ENCODE data around the gene ISCU.
"Not testable (repeated sequence)": the region's sequence is repeated elsewhere in the genome, so short reads cannot be mapped to it uniquely, and the experiment has no call there.

Gene ISCU

GRCh38 chr12:108610856-108611605 is 48.6 kb downstream of the ISCU start:
- no peak overlapping the region for H2AFZ ChIP-seq (ENCODE audit: low read depth, low read length)
- H3K9me3 ChIP-seq (ENCODE audit: low read length) = no peaks in the 10 kb centered on the region
- H3K27me3 ChIP-seq (ENCODE audit: insufficient read depth, low read length) = peaks cover 14% of the 10 kb centered on the region
- H3K4me3 ChIP-seq (ENCODE audit: low read length) = no peak overlapping the region
- no peaks in the 10 kb centered on the region for H3K36me3 ChIP-seq (ENCODE audit: insufficient read depth, low read length)
- no peaks in the 10 kb centered on the region for H3K4me1 ChIP-seq (ENCODE audit: insufficient read depth, low read length)

DNA sequence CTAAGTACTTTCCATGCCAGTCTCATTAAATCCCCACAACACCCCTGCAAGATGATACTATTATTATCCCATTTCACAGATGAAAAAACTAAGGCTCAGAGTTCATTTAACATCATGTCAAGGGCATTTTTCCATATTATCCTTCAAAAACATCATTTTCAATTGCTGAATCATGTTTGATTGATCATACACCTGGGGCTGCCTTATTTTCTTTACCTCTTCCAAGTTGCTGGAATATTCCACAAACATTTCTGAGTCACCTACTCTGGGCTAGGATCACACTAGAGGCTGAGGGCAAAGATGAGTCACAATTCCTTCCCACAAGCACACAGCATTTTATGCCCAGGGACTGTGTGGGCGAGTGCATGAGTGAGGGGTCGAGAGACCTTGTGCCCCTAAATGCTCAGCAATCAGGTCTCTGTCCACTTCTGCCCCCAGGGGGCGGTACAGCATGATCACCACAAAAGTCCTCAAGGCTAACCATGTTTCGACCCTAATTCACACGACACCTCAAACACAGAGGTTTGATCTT is 49.6 kb downstream of the ISCU start:
- Histone ChIP-seq H3K4me1 (ENCODE audit: insufficient read depth, low read length) (no peaks in the 10 kb centered on the region), H3K9me3 (ENCODE audit: low read length) (no peaks in the 10 kb centered on the region)

DNA sequence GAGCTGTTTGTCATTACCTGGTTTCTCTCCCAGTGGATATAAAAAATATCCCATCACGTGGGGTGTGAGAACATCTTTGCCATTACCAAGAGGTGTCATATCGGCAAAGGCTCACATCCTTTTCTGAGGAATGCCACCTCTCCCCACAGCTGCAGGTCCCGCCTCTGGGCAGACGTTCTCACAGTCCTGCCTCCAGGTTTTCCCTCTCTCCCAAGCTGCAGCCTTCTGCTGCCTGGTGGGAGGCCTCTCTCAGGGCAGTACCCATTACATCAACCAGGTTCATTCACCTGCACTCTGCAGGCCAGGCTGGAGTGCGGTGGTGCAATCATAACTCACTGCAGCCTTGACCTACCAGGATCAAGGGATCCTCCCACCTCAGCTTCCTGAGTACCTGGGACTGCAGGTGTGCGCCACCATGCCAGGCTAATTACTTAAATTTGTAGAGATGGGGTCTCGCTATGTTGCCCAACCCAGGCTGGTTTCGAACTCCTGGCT is 50.4 kb downstream of the ISCU start:
- no peaks in the 10 kb centered on the region for H3K9me3 ChIP-seq (ENCODE audit: low read length)
- H3K27me3 ChIP-seq (ENCODE audit: insufficient read depth, low read length) = peaks cover 14% of the 10 kb centered on the region
- no peak overlapping the region for H3K4me3 ChIP-seq (ENCODE audit: low read length)
- H3K4me1 ChIP-seq (ENCODE audit: insufficient read depth, low read length) = no peaks in the 10 kb centered on the region
- H3K36me3 ChIP-seq (ENCODE audit: insufficient read depth, low read length) = no peaks in the 10 kb centered on the region
- H2AFZ ChIP-seq (ENCODE audit: low read depth, low read length) = no peak overlapping the region

More for the DNA sequence above, 49.6 kb downstream of the ISCU start:
- no peak overlapping the region for H2AFZ ChIP-seq (ENCODE audit: low read depth, low read length)
- no peak overlapping the region for H3K4me3 ChIP-seq (ENCODE audit: low read length)
- peaks cover 14% of the 10 kb centered on the region for H3K27me3 ChIP-seq (ENCODE audit: insufficient read depth, low read length)
- H3K36me3 ChIP-seq (ENCODE audit: insufficient read depth, low read length) = no peaks in the 10 kb centered on the region

GRCh38 chr12:108613548-108613947 is 51.2 kb downstream of the ISCU start:
- Histone ChIP-seq H2AFZ (ENCODE audit: low read depth, low read length) (no peak overlapping the region), H3K9me3 (ENCODE audit: low read length) (no peaks in the 10 kb centered on the region), H3K4me3 (ENCODE audit: low read length) (no peak overlapping the region), H3K4me1 (ENCODE audit: insufficient read depth, low read length) (peaks cover 4% of the 10 kb centered on the region), H3K36me3 (ENCODE audit: insufficient read depth, low read length) (no peaks in the 10 kb centered on the region), H3K27me3 (ENCODE audit: insufficient read depth, low read length) (peaks cover 14% of the 10 kb centered on the region)

GRCh38 chr12:108614041-108614440 is 51.6 kb downstream of the ISCU start:
- Histone ChIP-seq H3K27me3 (ENCODE audit: insufficient read depth, low read length) (peaks cover 14% of the 10 kb centered on the region), H3K9me3 (ENCODE audit: low read length) (no peaks in the 10 kb centered on the region), H3K36me3 (ENCODE audit: insufficient read depth, low read length) (no peaks in the 10 kb centered on the region), H3K4me3 (ENCODE audit: low read length) (no peak overlapping the region), H2AFZ (ENCODE audit: low read depth, low read length) (no peak overlapping the region), H3K4me1 (ENCODE audit: insufficient read depth, low read length) (peaks cover 6% of the 10 kb centered on the region)

DNA sequence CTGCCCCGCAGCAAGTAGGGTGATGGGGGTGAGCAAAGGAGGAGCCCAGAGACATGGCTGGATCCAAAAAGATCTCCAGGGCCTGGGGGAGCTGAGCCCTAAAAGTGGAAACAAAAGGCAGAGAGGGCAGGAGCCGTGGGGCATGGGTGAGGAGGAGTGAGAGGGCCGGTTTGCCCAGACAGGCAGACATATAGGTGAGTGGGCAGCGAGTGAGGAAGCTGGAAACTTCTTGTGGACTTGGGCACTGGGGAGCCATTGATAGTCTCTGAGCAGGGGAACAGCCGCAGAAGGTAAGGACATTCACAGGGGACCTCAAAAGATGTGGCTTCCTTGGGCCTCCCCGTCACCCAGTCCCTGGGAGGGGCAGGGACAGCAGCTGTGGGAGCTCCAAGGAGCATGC is 52.2 kb downstream of the ISCU start:
- Histone ChIP-seq H3K36me3 (ENCODE audit: insufficient read depth, low read length) (no peaks in the 10 kb centered on the region), H3K4me1 (ENCODE audit: insufficient read depth, low read length) (peaks cover 6% of the 10 kb centered on the region), H3K4me3 (ENCODE audit: low read length) (no peak overlapping the region), H3K27me3 (ENCODE audit: insufficient read depth, low read length) (peaks cover 13% of the 10 kb centered on the region), H3K9me3 (ENCODE audit: low read length) (no peaks in the 10 kb centered on the region), H2AFZ (ENCODE audit: low read depth, low read length) (no peak overlapping the region)

- no peaks in the 10 kb centered on the region for H3K9me3 ChIP-seq (ENCODE audit: low read length)
- H3K27me3 ChIP-seq (ENCODE audit: insufficient read depth, low read length) = peaks cover 1% of the 10 kb centered on the region
- H3K4me3 ChIP-seq (ENCODE audit: low read length) = no peak overlapping the region
- H3K36me3 ChIP-seq (ENCODE audit: insufficient read depth, low read length) = no peaks in the 10 kb centered on the region
- H2AFZ ChIP-seq (ENCODE audit: low read depth, low read length) = no peak overlapping the region
- peaks cover 6% of the 10 kb centered on the region for H3K4me1 ChIP-seq (ENCODE audit: insufficient read depth, low read length)
Observed at GRCh38 chr12:108615918-108616317, 53.5 kb downstream of the ISCU start.

GRCh38 chr12:108616359-108616758 is 54.0 kb downstream of the ISCU start:
- peaks cover 6% of the 10 kb centered on the region for H3K4me1 ChIP-seq (ENCODE audit: insufficient read depth, low read length)
- no peaks in the 10 kb centered on the region for H3K27me3 ChIP-seq (ENCODE audit: insufficient read depth, low read length)
- no peak overlapping the region for H2AFZ ChIP-seq (ENCODE audit: low read depth, low read length)
- H3K4me3 ChIP-seq (ENCODE audit: low read length) = no peak overlapping the region
- H3K36me3 ChIP-seq (ENCODE audit: insufficient read depth, low read length) = no peaks in the 10 kb centered on the region
- no peaks in the 10 kb centered on the region for H3K9me3 ChIP-seq (ENCODE audit: low read length)

GRCh38 chr12:108616941-108617858 is 54.8 kb downstream of the ISCU start:
- no peaks in the 10 kb centered on the region for H3K9me3 ChIP-seq (ENCODE audit: low read length)
- peaks cover 9% of the 10 kb centered on the region for H3K4me1 ChIP-seq (ENCODE audit: insufficient read depth, low read length)
- no peaks in the 10 kb centered on the region for H3K27me3 ChIP-seq (ENCODE audit: insufficient read depth, low read length)
- no peak overlapping the region for H3K4me3 ChIP-seq (ENCODE audit: low read length)
- no peaks in the 10 kb centered on the region for H3K36me3 ChIP-seq (ENCODE audit: insufficient read depth, low read length)
- no peak overlapping the region for H2AFZ ChIP-seq (ENCODE audit: low read depth, low read length)

GRCh38 chr12:108618079-108618952 is 55.9 kb downstream of the ISCU start:
- Histone ChIP-seq H2AFZ (ENCODE audit: low read depth, low read length) (no peak overlapping the region), H3K4me3 (ENCODE audit: low read length) (no peak overlapping the region), H3K36me3 (ENCODE audit: insufficient read depth, low read length) (no peaks in the 10 kb centered on the region), H3K9me3 (ENCODE audit: low read length) (peaks cover 1% of the 10 kb centered on the region), H3K27me3 (ENCODE audit: insufficient read depth, low read length) (no peaks in the 10 kb centered on the region), H3K4me1 (ENCODE audit: insufficient read depth, low read length) (peaks cover 16% of the 10 kb centered on the region)

DNA sequence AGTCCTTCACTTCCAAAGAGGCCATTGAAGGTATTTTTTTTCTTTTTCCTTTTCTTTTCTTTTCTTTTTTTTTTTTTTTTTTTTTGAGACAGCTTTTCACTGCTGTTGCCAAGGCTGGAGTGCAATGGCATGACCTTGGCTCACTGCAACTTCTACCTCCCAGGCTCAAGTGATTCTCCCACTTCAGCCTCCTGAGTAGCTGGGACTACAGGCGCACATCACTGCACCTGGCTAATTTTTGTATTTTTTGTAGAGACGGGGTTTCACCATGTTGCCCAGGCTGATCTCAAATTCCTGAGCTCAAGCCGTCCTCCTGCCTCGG is 56.5 kb downstream of the ISCU start:
- H3K4me1 ChIP-seq (ENCODE audit: insufficient read depth, low read length) = peaks cover 16% of the 10 kb centered on the region
- H3K9me3 ChIP-seq (ENCODE audit: low read length); H3K27me3 ChIP-seq (ENCODE audit: insufficient read depth, low read length); H3K36me3 ChIP-seq (ENCODE audit: insufficient read depth, low read length); H3K4me3 ChIP-seq (ENCODE audit: low read length); H2AFZ ChIP-seq (ENCODE audit: low read depth, low read length): not testable (repeated sequence)
